SIG-M5 treated with dmso at 0.1 percent for 504 hours (cell line): Measurements from ENCODE around the gene OPTC.

Experiments used
- DNase-seq: peaks from one replicate; lab custom pipeline; 2025; ENCODE audit not compliant: unreplicated experiment; lab: John Stamatoyannopoulos, UW

OPTC gene

DNA sequence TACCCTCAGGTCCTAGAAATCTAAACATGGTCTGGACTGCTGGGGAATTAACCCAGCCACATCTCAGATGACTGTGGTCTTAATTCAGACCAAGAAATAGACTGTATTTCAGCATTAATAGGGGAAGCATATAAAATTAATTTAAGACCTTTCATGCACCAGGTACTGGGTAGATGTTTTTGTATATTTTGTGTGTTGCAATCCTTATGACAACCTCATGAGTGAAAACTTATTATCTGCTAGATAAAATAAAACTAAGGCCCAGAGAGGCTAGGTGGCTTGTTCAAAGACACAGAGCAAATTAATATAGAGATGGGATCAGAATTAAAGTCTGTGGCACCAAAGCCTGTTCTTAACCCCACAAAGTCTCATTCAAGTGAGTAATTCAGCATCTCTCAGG lies 40.1 kb downstream of the OPTC start:
- DNase-seq = no peak

DNA sequence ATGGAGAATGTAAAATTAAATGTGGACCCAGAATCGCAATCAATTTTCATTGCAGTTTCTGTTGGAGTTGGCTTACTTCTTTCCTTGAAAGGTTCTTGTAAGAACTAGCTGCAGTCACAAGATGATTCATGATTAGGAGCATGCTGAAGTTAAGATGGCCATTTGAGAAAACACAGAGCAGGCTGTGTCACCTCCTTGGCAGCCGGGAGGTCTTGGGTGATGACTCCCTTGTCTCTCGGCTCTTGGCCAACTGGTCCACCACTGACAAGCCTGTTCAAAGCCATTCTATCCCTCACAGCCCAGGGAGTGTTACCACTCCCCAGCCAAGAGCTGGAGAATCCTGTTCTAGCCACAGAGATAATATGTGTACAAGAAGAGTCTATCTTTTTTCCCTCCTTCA lies 40.6 kb downstream of the OPTC start:
- no peak for DNase-seq

DNA sequence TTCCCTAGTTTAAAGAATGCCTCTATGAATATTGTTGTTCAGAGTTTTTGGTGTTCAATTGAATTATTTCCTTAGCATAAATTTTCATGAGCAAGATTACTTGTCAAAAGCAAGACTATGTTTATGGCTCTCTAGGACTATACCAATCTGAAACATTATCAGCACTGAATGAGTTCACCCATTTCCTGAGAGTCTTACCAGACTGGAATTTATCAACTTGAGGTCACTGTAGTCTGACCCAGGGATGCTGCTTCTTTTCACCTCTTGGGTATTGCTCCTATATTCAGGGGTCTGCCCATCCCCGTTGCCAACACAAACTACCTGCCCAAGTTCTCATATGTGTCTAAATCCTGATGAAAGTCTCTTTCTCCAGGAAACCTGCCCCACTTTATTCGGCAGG lies 42.6 kb downstream of the OPTC start:
- DNase-seq = no peak

GRCh38 chr1:203536980-203537455 lies 43.1 kb downstream of the OPTC start:
- DNase-seq = peak; percentile 57

GRCh38 chr1:203537806-203538464 lies 44.0 kb downstream of the OPTC start:
- DNase-seq = no peak

- no peak for DNase-seq
These were observed 44.8 kb downstream of the OPTC start for GRCh38 chr1:203538726-203539125.

DNA sequence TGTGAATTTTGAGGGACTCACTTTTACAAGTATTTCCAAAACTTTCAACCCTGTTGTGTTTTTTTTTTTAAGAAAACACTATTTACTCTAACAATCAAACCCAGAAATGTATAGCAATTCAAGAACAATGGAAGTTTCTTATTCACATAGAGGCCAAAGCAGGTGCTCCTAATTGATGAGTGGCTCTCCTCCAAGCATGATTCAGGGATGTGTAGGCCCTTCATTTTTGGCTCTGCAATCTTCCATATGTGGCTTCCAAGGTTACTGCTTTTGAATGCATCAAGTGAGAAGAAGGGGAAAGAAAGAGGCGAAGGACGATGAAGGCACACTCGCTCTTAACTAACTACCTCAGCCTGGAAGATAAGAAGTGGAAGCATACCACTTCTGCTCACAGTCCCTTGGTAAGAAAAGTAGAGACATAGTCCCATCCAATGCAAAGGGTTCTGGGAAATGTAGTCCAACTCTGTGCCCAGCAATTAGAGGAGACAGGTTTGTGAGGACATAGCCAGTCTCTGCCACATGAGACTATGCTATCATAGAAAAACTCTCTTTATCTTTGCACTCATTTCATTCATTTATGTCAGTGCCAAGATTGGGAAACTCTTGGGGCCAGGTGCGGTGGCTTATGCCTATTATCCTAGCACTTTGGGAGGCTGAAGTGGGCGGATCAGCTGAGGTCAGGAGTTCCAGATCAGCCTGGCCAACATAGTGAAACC lies 46.0 kb downstream of the OPTC start:
- DNase-seq = peak; percentile 19

- DNase-seq = no peak
These were observed 50.5 kb downstream of the OPTC start for GRCh38 chr1:203544485-203544884.

DNA sequence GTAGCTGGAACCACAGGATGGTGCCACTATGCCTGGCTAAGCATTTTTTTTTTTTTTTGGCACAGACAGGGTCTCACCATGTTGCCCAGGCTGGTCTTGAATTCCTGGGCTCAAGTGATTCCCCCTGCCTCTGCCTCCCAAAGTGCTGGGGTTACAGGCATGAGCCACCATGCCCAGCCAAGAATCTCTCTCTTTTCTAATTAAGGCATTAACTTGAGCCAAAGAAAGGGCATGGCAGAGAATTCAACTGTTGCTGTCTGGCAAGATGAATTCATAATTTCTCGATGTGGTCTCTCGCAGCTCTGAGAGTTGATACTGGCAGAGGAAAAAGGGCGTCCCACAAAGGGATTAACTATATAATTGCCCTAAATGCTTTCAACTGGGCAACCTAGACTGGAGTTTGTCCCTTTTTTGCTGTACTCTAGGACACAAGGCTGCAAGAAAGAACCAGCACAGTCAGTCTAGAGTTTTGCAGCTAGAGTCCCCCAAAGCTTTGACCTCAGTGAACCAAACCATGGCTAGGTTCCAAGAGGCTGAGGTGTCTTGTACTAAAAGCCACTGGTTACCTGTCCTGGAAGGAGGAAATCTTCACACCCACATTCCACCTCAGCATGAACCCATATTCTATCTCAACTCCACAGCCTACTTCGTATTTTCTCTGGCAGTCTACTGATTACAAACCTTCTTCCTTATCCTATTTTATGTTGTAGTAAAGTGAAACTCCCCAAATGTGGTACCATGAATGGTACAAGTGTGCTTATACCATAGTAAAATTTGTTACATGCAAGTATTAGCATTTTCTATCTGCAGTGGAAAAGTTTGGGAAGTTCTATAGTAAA lies 51.2 kb downstream of the OPTC start:
- no peak for DNase-seq

- no peak for DNase-seq
These were observed 52.3 kb downstream of the OPTC start for GRCh38 chr1:203546274-203546673.

DNA sequence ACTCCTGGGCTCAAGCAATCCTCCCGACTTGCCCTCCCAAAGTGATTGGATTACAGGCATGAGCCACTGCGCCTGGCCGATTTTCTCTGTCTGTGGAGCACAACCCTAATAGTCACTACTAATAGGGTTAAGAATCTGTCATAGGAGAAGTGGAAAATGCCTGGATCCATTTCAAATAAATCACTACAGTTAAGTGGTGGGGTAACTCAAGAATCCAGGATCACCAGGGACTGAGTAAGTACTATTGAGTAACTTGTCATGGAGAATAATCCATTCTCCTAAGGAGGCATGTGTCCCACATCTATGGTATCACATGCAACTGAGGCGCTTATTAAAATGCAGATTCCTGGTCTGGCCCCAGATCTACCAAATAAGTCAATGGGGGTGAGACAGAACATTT lies 53.2 kb downstream of the OPTC start:
- DNase-seq = no peak

GRCh38 chr1:203547771-203548421 lies 53.9 kb downstream of the OPTC start:
- no peak for DNase-seq

DNA sequence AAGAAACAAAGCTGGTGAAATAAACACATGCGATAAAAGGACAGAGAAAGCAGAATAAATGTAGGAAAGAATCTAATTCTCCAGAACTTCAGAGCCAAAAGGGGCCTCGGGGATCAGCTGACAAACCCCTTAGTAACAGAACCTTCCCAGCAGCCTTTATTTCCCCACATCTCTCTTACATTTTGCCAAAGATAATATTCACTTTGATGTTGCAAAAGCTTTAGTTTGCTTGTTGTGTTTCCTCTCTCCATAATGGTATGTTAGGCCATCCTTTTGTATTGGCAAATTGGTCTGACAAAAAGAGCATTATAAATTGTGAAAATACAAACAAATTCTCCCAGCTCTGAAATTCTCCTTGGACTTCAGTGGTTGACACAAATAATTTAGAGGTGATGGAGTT lies 54.9 kb downstream of the OPTC start:
- DNase-seq = no peak

GRCh38 chr1:203549309-203549708 lies 55.4 kb downstream of the OPTC start:
- DNase-seq = no peak

- no peak for DNase-seq
These were observed 56.9 kb downstream of the OPTC start for GRCh38 chr1:203550846-203551245.

DNA sequence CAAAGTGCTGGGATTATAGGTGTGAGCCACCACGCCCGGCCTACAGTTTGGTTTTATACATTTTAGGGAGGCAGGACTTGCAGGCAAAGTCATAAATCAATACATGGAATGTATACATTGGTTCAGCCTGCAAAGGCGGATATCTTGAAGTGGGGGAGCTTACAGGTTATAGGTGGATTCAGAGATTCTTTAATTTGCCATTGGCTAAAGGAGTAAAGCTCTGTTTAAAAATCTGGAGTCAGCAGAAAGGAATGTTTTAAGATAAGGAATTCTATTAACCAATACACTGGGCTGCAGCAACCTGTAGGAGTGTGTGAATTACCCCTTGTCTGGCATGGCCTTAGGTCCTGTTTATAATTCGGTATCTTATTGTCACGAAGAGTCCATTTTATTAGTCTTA lies 57.6 kb downstream of the OPTC start:
- DNase-seq = no peak

DNA sequence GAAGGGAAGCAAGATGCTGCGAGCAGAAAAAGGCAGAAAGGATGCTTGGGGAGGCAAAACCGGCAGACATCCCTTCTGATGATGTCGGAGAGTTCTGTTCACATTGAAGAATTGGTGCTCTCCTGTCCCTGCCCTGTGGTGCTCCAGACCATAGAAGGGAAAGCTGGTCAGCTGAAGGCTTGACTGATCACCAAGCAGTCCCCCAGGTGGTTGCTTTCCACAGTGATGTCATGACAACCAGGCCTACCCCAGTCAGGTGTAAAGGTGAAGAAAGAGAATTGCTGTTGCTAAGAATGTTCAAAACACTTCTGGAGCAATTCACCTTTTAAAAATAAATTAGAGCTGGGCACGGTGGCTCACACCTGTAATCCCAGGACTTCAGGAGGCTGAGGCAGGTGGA lies 59.5 kb downstream of the OPTC start:
- DNase-seq = no peak

GRCh38 chr1:203554071-203554470 lies 60.1 kb downstream of the OPTC start:
- no peak for DNase-seq

- DNase-seq = no peak
These were observed 61.1 kb downstream of the OPTC start for GRCh38 chr1:203555076-203555475.

DNA sequence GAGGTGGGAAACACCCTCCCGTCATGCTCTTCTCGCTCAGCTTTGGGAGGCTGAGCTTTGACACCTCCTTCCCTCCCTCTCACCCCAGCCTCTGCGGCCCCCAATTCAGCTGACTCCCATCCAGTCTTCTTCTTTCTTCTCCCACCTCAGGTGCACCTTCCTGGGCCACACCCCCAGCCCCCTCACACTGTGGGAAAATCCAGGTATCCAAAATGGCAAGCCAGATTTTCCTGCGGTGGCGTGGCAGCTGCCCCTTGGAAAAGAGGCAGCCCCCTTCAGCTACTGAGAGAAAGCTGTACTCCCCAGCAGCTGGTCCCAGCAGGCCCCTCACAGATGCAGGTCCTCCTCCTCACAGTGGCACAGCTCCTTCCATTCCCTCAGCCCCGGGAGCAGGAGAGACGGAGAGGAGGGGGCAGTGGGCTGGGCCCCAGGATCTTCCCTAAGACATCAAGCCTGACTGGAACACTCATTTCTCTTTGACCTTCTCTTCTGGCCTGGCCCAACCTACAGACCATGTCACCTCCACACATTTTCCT lies 61.6 kb downstream of the OPTC start:
- no peak for DNase-seq
